ENCODE results near the gene SOX5. TPM values are rescaled to one million over a fixed set of nuclear protein-coding genes. Genes with fewer than 3 reads are reported as not detected.
"Not testable (repeated sequence)": the region's sequence is repeated elsewhere in the genome, so short reads cannot be mapped to it uniquely, and the experiment has no call there.

The SOX5 gene
- total RNA-seq, 2 donors from 2014 or later = 1.4 TPM; not detected in 1

GRCh38 chr12:23509832-23510231 lies 439.6 kb downstream of the SOX5 start:
- not testable (repeated sequence) for H3K27ac Mint-ChIP-seq; DNase-seq; H3K9me3 ChIP-seq (ENCODE audit: control insufficient read depth, low read length, poor library complexity, severe bottlenecking); H3K36me3 Mint-ChIP-seq (ENCODE audit: low read depth); H3K4me3 Mint-ChIP-seq; H3K4me1 Mint-ChIP-seq; ATAC-seq; H3K27me3 Mint-ChIP-seq

DNA sequence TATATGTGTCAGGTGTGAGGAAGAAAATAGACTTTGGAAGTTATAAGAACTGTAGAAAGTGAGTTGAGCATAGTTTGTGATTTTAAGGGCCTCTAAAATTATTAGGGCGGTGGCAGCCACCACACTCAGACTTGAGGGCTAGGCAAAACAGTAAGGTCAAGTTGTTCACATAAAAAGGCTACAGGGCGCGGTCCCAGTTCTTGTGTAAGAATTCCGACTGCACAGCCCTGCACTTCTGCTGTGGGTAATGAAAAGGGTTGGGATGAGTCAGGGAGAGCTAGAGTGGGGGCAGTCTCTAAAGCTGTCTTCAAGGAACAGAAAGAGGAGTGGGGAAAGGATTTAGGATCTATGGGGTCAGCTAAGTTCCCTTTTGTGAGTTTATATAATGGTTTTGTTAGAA lies 441.7 kb downstream of the SOX5 start:
- not testable (repeated sequence) for H3K4me1 Mint-ChIP-seq; H3K9me3 ChIP-seq (ENCODE audit: control insufficient read depth, low read length, poor library complexity, severe bottlenecking); ATAC-seq; H3K27ac Mint-ChIP-seq; DNase-seq; H3K27me3 Mint-ChIP-seq; H3K36me3 Mint-ChIP-seq (ENCODE audit: low read depth); H3K4me3 Mint-ChIP-seq

DNA sequence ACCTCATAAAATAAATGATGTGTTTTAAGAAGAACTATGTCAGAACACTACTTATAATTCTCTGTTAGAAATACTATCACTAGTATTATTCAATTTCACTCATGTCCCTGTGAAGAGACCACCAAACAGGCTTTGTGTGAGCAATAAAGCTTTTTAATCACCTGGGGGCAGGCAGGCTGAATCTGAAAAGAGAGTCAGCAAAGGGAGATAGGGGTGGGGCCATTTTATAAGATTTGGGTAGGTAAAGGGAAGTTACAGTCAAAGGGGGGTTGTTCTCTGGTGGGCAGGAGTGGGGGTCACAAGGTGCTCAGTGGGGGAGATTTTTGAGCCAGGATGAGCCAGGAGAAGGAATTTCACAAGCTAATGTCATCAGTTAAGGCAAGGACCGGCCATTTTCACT lies 443.7 kb downstream of the SOX5 start:
- DNase-seq; H3K4me1 Mint-ChIP-seq; H3K27ac Mint-ChIP-seq; H3K4me3 Mint-ChIP-seq; ATAC-seq; H3K36me3 Mint-ChIP-seq (ENCODE audit: low read depth); H3K9me3 ChIP-seq (ENCODE audit: control insufficient read depth, low read length, poor library complexity, severe bottlenecking); H3K27me3 Mint-ChIP-seq: not testable (repeated sequence)

- H3K36me3 Mint-ChIP-seq (ENCODE audit: low read depth) = no peaks in the 10 kb centered on the region
- ATAC-seq = no peak
- no peak for DNase-seq
- no peaks in the 10 kb centered on the region for H3K27me3 Mint-ChIP-seq
- H3K27ac Mint-ChIP-seq = no peak overlapping the region
- no peaks in the 10 kb centered on the region for H3K4me1 Mint-ChIP-seq
- no peaks in the 10 kb centered on the region for H3K9me3 ChIP-seq (ENCODE audit: control insufficient read depth, low read length, poor library complexity, severe bottlenecking)
- no peak overlapping the region for H3K4me3 Mint-ChIP-seq
These were observed 444.6 kb downstream of the SOX5 start for GRCh38 chr12:23504641-23505399.

GRCh38 chr12:23504043-23504442 lies 445.4 kb downstream of the SOX5 start:
- no peak overlapping the region for H3K27ac Mint-ChIP-seq
- no peaks in the 10 kb centered on the region for H3K36me3 Mint-ChIP-seq (ENCODE audit: low read depth)
- no peak overlapping the region for H3K4me3 Mint-ChIP-seq

GRCh38 chr12:23503544-23503943 lies 445.9 kb downstream of the SOX5 start:
- Mint-ChIP-seq H3K27me3 (no peaks in the 10 kb centered on the region), H3K4me1 (no peaks in the 10 kb centered on the region), H3K4me3 (no peak overlapping the region), H3K36me3 (ENCODE audit: low read depth) (no peaks in the 10 kb centered on the region), H3K27ac (no peak overlapping the region)
- H3K9me3 ChIP-seq (ENCODE audit: control insufficient read depth, low read length, poor library complexity, severe bottlenecking) = no peaks in the 10 kb centered on the region
- DNase-seq (no peak), ATAC-seq (no peak)

More at GRCh38 chr12:23504043-23504442, 445.4 kb downstream of the SOX5 start:
- Mint-ChIP-seq H3K4me1 (no peaks in the 10 kb centered on the region), H3K27me3 (no peaks in the 10 kb centered on the region)
- ATAC-seq (no peak), DNase-seq (no peak)
- H3K9me3 ChIP-seq (ENCODE audit: control insufficient read depth, low read length, poor library complexity, severe bottlenecking) = no peaks in the 10 kb centered on the region

GRCh38 chr12:23502259-23502658 lies 447.2 kb downstream of the SOX5 start:
- H3K9me3 ChIP-seq (ENCODE audit: control insufficient read depth, low read length, poor library complexity, severe bottlenecking) = no peaks in the 10 kb centered on the region
- H3K27ac Mint-ChIP-seq = no peak overlapping the region
- no peak overlapping the region for H3K4me3 Mint-ChIP-seq
- no peak for DNase-seq
- no peaks in the 10 kb centered on the region for H3K4me1 Mint-ChIP-seq
- no peak for ATAC-seq
- no peaks in the 10 kb centered on the region for H3K27me3 Mint-ChIP-seq
- no peaks in the 10 kb centered on the region for H3K36me3 Mint-ChIP-seq (ENCODE audit: low read depth)

- no peaks in the 10 kb centered on the region for H3K36me3 Mint-ChIP-seq (ENCODE audit: low read depth)
- H3K4me1 Mint-ChIP-seq = no peaks in the 10 kb centered on the region
- ATAC-seq (no peak), DNase-seq (no peak)
- H3K27me3 Mint-ChIP-seq = no peaks in the 10 kb centered on the region
- H3K9me3 ChIP-seq (ENCODE audit: control insufficient read depth, low read length, poor library complexity, severe bottlenecking) = no peaks in the 10 kb centered on the region
- no peak overlapping the region for H3K27ac Mint-ChIP-seq
- no peak overlapping the region for H3K4me3 Mint-ChIP-seq
These were observed 454.0 kb downstream of the SOX5 start for GRCh38 chr12:23495472-23495871.

GRCh38 chr12:23493672-23494071 lies 455.8 kb downstream of the SOX5 start:
- Mint-ChIP-seq H3K36me3 (ENCODE audit: low read depth) (no peaks in the 10 kb centered on the region), H3K4me1 (no peaks in the 10 kb centered on the region), H3K27me3 (no peaks in the 10 kb centered on the region), H3K27ac (no peak overlapping the region), H3K4me3 (no peak overlapping the region)
- ATAC-seq (no peak), DNase-seq (no peak)
- no peaks in the 10 kb centered on the region for H3K9me3 ChIP-seq (ENCODE audit: control insufficient read depth, low read length, poor library complexity, severe bottlenecking)

DNA sequence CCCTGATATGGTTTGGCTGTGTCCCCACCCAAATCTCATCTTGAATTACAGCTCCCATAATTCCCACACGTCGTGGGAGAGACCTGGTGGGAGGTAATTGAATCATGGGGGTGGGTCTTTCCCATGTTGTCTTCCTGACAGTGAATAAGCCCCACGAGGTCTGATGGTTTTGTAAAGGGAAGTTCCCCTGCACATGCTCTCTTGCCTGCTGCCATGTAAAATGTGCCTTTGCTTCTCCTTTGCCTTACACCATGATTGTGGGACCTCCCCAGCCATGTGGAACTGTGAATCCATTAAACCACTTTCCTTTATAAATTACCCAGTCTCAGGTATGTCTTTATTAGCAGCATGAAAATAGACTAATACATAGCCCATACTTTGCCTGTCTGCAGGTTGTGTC lies 458.4 kb downstream of the SOX5 start:
- ATAC-seq; H3K4me1 Mint-ChIP-seq; H3K9me3 ChIP-seq (ENCODE audit: control insufficient read depth, low read length, poor library complexity, severe bottlenecking); H3K4me3 Mint-ChIP-seq; H3K27me3 Mint-ChIP-seq; H3K36me3 Mint-ChIP-seq (ENCODE audit: low read depth); H3K27ac Mint-ChIP-seq; DNase-seq: not testable (repeated sequence)

DNA sequence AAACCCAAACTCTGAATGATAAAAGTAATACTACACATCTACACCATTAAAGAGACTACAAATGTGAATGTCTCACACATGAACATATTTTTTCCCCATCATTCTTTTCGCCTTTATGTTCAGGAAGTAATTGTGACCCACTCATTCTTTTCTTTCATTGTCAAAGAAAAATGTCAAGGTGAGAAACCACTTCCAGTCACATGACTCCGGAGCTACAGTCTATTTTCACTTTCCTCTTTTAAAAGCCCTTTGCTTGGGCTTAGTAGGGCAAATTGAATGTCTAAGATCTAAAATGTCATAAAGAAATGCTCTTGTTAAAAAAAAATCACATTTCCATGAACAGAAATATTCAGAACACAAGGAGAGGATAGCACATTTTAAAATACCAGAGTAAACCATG lies 461.3 kb downstream of the SOX5 start:
- ATAC-seq = no peak
- H3K4me3 Mint-ChIP-seq = no peak overlapping the region
- H3K9me3 ChIP-seq (ENCODE audit: control insufficient read depth, low read length, poor library complexity, severe bottlenecking) = no peaks in the 10 kb centered on the region
- no peak for DNase-seq
- no peak overlapping the region for H3K27ac Mint-ChIP-seq
- no peaks in the 10 kb centered on the region for H3K4me1 Mint-ChIP-seq
- H3K27me3 Mint-ChIP-seq = no peaks in the 10 kb centered on the region
- no peaks in the 10 kb centered on the region for H3K36me3 Mint-ChIP-seq (ENCODE audit: low read depth)

GRCh38 chr12:23484238-23484637 lies 465.2 kb downstream of the SOX5 start:
- no peak overlapping the region for H3K27ac Mint-ChIP-seq
- H3K9me3 ChIP-seq (ENCODE audit: control insufficient read depth, low read length, poor library complexity, severe bottlenecking) = no peaks in the 10 kb centered on the region
- H3K36me3 Mint-ChIP-seq (ENCODE audit: low read depth) = no peaks in the 10 kb centered on the region
- H3K4me3 Mint-ChIP-seq = no peak overlapping the region
- ATAC-seq = no peak
- no peaks in the 10 kb centered on the region for H3K27me3 Mint-ChIP-seq
- DNase-seq = no peak
- no peaks in the 10 kb centered on the region for H3K4me1 Mint-ChIP-seq

DNA sequence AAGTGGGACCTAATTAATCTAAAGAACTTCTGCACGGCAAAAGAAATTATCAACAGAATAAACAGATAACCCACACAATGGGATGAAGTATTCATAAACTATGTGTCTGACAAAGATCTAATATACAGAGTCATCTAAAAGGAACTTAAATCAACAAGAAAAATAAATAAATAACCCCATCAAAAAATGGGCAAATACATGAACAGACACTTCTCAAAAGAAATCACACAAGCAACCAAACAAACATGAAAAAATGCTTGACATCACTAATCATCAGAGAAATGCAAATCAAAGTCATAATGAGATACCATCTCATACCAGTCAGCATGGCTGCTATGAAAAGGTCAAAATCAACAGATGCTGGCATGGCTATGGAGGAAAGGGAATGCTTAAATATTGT lies 466.9 kb downstream of the SOX5 start:
- H3K36me3 Mint-ChIP-seq (ENCODE audit: low read depth) = no peaks in the 10 kb centered on the region
- no peak for ATAC-seq

More for the DNA sequence above, 466.9 kb downstream of the SOX5 start:
- H3K27ac Mint-ChIP-seq = no peak overlapping the region
- H3K4me1 Mint-ChIP-seq = no peaks in the 10 kb centered on the region
- no peak overlapping the region for H3K4me3 Mint-ChIP-seq
- DNase-seq = no peak
- H3K9me3 ChIP-seq (ENCODE audit: control insufficient read depth, low read length, poor library complexity, severe bottlenecking) = no peaks in the 10 kb centered on the region
- no peaks in the 10 kb centered on the region for H3K27me3 Mint-ChIP-seq

Data from T-helper 17 cell (primary cell).